Inferior parietal cortex (tissue), 1 donor: ENCODE measurements around the gene MYO1D.
"Not testable (repeated sequence)": the region's sequence is repeated elsewhere in the genome, so short reads cannot be mapped to it uniquely, and the experiment has no call there.

Experiments used
- DNase-seq: peaks from one replicate; pipeline ENCODE4 v3.0.0-alpha.2; 2016; ENCODE audit errors: extremely low spot score

The MYO1D gene

DNA sequence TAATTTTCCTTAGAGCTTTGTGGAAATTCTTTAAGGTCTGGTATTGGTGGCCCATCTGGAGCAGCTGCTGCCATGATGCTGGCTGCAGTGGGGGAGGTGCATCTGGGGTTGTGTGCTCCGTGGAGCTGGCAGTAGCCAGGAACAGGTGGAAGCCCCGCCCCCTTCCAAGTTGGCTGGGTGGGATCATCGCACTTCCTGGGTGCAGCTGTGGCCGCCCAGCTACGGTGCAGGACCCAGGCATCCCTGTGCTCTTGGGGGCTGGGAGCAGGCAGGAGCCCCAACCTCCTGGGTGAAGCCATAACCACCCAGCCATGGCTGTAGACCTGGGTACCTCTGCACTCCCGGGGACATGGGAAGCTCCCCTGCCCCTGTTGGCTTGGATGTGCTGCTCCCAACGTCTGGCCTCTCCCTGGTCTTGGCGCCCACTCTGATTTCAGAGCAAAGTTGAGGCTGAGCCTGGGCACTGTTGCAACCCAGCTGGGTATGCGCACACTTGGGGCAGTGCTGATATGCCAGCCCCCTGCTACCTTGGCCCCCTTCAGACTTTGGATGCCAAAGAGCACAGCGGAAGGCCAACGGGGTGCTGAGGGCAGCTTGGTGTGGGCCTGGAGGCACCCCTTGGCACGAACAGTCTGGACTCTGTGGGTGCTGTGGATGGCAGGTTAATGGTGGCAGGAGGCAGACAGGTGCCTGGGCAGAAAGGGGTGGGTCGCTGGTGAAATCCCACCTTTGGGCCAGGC is 145.2 kb downstream of the MYO1D start:
- DNase-seq = no peak

DNA sequence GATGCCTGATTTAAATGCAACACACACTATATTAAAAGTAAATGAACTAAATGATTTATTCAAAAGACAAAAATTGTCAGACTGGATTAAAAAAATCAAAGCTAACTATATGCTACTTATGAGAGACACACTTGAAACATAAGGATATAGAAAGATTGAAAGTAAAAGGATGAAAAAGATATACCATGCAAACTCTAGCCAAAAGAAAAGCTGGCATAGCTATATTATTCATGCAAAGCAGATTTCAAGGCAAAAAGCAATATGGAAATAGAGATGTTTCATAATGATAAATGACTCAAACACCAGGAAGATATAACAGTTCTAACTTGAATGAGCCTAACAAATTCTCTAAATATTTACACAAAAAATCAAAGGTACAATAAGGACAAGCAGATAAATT is 149.2 kb downstream of the MYO1D start:
- DNase-seq = no peak

- no peak for DNase-seq
These were observed 151.2 kb downstream of the MYO1D start for GRCh38 chr17:32725697-32726096.

- peak; percentile 51 for DNase-seq
These were observed 153.5 kb downstream of the MYO1D start for GRCh38 chr17:32723310-32723955.

- DNase-seq = no peak
These were observed 154.2 kb downstream of the MYO1D start for GRCh38 chr17:32722733-32723132.

GRCh38 chr17:32720671-32721070 is 156.3 kb downstream of the MYO1D start:
- DNase-seq = no peak

DNA sequence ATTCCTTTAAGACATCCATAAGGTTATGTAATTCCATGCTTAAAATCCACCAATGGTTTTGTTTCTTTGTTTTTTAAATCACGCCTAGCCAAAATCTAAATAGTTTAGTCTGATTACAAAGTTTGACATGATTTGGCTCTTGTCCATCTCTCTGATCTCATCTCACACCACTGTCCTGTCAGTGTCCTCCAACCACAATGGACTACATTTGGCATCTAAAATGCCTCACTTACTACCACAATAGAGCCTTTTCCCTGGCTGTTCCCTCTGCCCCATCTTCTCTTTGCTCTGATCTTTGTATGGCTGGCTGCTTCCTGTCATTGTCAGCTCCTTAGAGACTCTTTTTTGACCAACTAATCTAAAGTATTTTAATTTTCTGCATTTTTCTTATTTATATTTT is 157.2 kb downstream of the MYO1D start:
- DNase-seq = peak; percentile 56

DNA sequence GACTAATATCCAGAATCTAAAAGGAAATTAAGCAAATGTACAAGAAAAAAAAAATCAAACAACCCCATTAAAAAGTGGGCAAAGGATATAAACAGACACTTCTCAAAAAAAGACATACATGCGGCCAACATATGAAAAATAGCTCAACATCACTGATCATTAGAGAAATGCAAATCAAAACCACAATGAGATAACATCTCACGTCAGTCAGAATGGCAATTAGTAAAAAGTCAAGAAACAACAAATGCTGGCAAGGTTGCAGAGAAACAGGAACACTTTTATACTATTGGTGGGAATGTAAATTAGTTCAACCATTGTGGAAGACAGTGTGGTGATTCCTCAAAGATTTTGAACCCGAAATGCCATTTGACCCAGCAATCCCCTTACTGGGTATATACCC is 162.0 kb downstream of the MYO1D start:
- not testable (repeated sequence) for DNase-seq

GRCh38 chr17:32714206-32714605 is 162.7 kb downstream of the MYO1D start:
- not testable (repeated sequence) for DNase-seq

DNA sequence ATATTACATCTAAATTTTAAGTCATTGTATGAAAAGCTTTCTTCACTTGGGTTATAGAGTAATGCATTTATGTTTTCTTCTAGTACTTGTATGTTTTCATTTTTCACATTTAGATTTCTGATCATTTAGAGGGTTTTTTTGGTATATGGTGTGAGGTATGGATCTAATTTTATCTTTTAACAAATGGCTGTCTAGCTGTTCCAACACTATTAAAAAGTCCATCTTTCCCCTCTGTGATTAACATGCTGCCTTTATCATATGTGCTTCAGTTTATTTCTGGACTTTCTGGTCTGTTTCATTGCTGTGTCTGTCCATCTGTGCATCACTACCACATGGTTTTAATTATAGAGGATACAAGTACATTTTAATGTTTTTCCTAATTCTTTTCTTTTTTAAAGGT is 163.8 kb downstream of the MYO1D start:
- DNase-seq = no peak

- no peak for DNase-seq
These were observed 167.4 kb downstream of the MYO1D start for GRCh38 chr17:32709562-32709961.

- DNase-seq = no peak
These were observed 175.1 kb downstream of the MYO1D start for GRCh38 chr17:32701871-32702270.

DNA sequence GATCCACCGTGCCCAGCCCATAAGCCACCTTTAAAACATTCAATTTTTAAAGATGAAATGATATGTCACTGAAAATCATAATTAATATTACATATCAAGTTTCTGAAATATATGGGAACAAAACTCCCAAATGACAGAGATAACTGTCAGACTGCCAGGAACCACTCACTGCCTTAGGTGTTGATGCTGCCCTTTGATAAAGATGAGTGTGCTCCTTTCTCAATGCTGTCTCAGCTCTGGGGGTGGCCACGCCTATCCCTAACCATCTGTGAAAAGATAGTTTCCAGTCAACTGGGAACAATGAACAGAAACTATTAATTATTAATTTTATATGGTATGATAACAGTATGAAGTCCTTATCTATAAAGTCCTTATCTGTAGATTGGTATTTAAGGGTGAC is 177.7 kb downstream of the MYO1D start:
- DNase-seq = no peak

DNA sequence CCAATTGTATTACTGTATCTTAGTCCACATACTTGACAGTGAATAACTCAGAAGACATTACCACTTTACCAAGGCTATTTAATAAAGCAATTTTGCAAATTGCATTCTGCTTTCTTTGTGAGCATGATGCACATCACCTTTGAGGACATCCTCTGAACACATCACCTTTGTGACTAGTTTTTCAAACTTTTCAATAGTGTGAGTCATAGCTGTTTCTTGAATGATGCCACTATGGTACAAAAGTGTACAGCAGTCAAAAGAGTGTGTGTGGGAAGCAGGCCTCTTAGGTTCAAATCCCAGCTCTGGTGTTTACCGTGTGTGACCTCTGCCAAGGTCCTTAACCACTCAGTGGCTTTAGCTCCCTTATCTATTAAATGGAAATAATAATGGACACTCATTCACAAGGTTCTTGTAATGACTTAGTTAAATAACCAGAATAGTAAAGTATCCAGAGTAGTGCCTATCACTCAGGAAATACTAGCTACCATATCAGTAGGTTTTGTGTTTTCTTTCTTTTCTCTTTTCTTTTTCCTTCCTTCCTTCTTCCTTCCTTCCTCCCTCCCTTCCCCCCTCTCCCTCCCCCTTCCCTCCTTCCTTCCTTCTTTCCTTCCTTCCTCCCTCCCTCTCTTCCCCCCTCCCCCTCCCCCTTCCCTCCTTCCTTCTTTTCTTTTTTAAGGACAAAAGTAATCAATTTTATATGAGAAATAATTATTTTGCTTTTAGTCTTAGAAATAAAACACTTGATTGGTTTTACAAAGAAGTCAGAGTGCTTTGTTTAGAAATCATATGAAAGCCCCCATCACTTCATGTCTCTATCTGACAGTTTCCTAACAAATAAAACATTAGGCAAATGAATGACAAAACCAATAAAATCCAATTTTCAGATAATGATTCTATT is 178.9 kb downstream of the MYO1D start:
- no peak for DNase-seq

DNA sequence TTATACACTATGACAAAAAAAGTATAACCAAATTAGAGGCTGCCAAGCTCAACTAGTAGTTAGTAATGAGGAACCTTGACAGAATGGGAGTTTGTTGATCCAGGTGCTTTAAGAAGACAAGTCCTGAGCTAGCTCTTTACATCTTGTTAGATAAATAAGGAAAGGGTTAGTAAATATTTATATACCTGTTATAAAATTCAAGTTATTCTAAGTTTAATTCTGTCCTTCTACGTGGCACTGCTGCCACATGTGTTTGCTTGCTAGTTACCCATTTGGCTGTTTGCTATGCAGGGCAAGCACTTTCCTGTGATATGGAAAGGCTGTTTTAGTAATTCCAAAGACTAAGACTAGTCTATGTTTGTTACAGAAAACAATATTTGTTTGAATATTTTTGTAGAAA is 180.5 kb downstream of the MYO1D start:
- DNase-seq = no peak

- DNase-seq = no peak
These were observed 181.1 kb downstream of the MYO1D start for GRCh38 chr17:32695864-32696263.

DNA sequence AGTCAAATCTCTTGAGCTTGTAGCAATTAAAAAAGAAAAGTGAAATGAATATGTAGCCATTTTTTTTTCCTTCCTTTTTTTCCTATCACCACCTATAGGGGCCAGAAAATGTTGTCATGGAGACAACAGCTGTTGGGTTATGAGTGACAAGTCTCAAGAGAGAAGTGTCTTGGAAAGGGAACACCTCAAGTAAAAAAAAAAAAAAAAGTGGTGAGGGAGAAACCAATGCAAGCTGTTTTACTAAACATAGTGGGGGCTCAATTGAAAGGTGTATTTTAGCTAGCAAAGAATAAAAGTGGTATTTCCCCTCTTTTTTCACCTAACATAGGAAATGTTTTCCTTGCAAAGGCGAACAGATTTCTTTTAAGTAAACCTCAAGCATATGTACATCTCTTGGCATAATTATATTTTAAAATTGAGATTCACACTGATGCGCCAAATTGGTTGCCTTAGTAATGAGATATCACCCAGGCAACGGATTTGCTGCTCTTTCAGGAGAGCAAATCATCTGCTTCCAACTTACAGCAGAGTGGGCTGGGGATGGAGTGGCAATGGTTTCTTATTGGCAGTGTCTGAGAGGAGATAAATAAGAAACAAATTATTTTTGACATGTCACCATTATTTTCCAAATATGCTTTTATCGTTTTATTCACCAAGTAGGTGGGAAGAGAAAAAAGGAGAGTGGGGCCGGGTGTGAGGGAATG is 183.6 kb downstream of the MYO1D start:
- peak; percentile 25 for DNase-seq

DNA sequence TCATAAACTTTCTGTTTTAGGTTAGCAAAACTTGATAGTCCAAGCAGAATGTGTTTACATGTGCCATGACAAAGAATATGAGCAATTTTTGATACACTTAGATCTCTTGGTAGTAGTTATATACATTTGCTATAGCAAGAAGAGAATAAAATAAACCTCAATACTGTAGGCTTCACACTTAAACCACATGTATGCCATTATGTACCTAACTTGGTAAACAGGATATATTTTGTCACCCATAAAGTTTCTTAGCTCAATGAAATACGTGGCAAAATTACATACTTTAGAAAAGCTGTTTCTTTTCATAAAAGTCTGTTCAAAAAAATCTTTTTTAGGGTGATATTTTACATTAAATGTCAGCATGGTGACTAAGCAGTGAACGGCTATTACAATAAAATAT is 184.7 kb downstream of the MYO1D start:
- DNase-seq = no peak

DNA sequence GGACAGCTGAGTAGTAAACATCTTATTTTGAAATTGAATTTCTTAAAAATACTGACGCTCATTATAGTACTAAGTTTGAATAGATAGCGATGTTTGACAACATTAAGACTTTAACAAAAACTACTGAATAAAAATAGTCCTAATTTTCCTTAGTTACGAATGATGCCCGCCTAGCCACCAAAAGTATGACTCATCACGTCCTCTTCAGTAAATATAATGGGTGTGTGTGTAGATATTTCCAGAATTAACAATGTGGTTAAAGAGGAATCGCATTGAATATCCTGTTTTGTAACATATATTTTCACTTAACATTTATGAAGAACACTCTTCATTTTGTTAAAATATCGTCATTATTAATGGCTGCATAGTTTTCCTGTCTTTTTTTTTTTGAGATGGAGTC is 187.6 kb downstream of the MYO1D start:
- DNase-seq = no peak

GRCh38 chr17:32688221-32688620 is 188.7 kb downstream of the MYO1D start:
- no peak for DNase-seq

DNA sequence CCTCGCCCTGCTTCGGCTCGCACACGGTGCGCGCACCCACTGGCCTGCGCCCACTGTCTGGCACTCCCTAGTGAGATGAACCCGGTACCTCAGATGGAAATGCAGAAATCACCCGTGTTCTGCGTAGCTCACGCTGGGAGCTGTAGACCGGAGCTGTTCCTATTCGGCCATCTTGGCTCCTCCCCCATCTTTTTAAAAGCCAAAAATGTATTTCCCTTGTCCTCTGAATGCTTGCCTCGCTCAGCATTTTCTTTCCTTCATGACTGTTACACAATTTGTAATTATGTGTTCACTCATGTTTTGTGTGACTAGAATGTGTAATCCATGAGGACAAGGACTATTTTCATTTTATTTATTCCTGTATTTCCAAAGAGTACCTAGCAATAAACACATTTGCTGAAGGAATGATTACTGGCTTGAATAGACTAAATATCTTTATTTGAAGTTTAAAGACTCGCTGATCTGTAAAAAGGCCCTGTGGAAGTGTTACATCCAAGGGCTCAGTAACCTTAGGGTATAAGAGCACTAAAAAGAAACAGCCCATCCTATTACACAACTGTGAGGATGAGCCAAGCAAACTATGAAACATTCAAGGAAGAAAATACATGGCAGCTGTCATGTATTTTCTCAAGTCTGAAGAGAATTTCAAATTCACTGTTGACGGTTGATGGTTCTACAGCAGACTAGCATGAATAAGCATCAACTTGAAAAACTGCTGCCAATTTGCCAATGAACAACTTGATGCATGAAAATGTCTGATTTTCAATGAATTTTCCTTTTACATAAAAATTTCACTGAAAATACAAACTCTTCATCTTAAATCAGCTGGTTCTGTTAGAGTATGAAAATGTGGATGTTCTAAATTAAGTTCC is 192.6 kb downstream of the MYO1D start:
- no peak for DNase-seq
